ENCODE measurements around the gene RNF114. TPM values are rescaled to one million over a fixed set of nuclear protein-coding genes. Genes with fewer than 3 reads are reported as not detected.

RNF114 gene
- total RNA-seq, 1 donor from 2014 or later: 54.5 TPM

GRCh38 chr20:49941456-49941855 lies 5.3 kb downstream of the RNF114 start:
- H3K4me3 Mint-ChIP-seq: no peak overlapping the region
- H3K27ac Mint-ChIP-seq: no peak overlapping the region
- no peaks in the 10 kb centered on the region for H3K9me3 Mint-ChIP-seq
- TF ChIP-seq CTCF (IDR thresholded peaks at IDR 0.05; ENCODE audit: unreplicated experiment): no peak
- no peak for DNase-seq (ENCODE audit: low spot score in 2 of 2, unreplicated experiment in 2 of 2)
- peaks cover 25% of the 10 kb centered on the region for H3K4me1 Mint-ChIP-seq
- peaks cover 23% of the 10 kb centered on the region for H3K36me3 Mint-ChIP-seq
- H3K27me3 Mint-ChIP-seq (ENCODE audit: low read depth): no peaks in the 10 kb centered on the region

GRCh38 chr20:49942303-49942702 lies 6.1 kb downstream of the RNF114 start:
- H3K36me3 Mint-ChIP-seq: peaks cover 29% of the 10 kb centered on the region
- H3K27me3 Mint-ChIP-seq (ENCODE audit: low read depth): no peaks in the 10 kb centered on the region
- peaks cover 18% of the 10 kb centered on the region for H3K4me1 Mint-ChIP-seq
- no peak for TF ChIP-seq CTCF (IDR thresholded peaks at IDR 0.05; ENCODE audit: unreplicated experiment)
- no peak for DNase-seq (ENCODE audit: low spot score in 2 of 2, unreplicated experiment in 2 of 2)
- H3K27ac Mint-ChIP-seq: no peak overlapping the region
- H3K9me3 Mint-ChIP-seq: no peaks in the 10 kb centered on the region
- no peak overlapping the region for H3K4me3 Mint-ChIP-seq

- Mint-ChIP-seq H3K9me3 (no peaks in the 10 kb centered on the region), H3K36me3 (peaks cover 32% of the 10 kb centered on the region), H3K4me3 (no peak overlapping the region), H3K27ac (no peak overlapping the region), H3K27me3 (ENCODE audit: low read depth) (no peaks in the 10 kb centered on the region), H3K4me1 (peaks cover 11% of the 10 kb centered on the region)
- TF ChIP-seq CTCF (IDR thresholded peaks at IDR 0.05; ENCODE audit: unreplicated experiment): no peak
- no peak for DNase-seq (ENCODE audit: low spot score in 2 of 2, unreplicated experiment in 2 of 2)
Observed at GRCh38 chr20:49942942-49943341, 6.7 kb downstream of the RNF114 start.

- H3K27me3 Mint-ChIP-seq (ENCODE audit: low read depth): no peaks in the 10 kb centered on the region
- peaks cover 44% of the 10 kb centered on the region for H3K36me3 Mint-ChIP-seq
- no peaks in the 10 kb centered on the region for H3K4me1 Mint-ChIP-seq
Observed at GRCh38 chr20:49945306-49945700, 9.1 kb downstream of the RNF114 start.

GRCh38 chr20:49945701-49946477 lies 9.7 kb downstream of the RNF114 start:
- DNase-seq (ENCODE audit: low spot score in 2 of 2, unreplicated experiment in 2 of 2): no peak
- H3K4me3 Mint-ChIP-seq: no peak overlapping the region
- TF ChIP-seq CTCF (IDR thresholded peaks at IDR 0.05; ENCODE audit: unreplicated experiment): no peak
- H3K27ac Mint-ChIP-seq: no peak overlapping the region
- H3K36me3 Mint-ChIP-seq: peaks cover 45% of the 10 kb centered on the region
- H3K9me3 Mint-ChIP-seq: no peaks in the 10 kb centered on the region
- no peaks in the 10 kb centered on the region for H3K27me3 Mint-ChIP-seq (ENCODE audit: low read depth)
- no peaks in the 10 kb centered on the region for H3K4me1 Mint-ChIP-seq

More at GRCh38 chr20:49945306-49945700, 9.1 kb downstream of the RNF114 start:
- Mint-ChIP-seq H3K9me3 (no peaks in the 10 kb centered on the region), H3K27ac (no peak overlapping the region), H3K4me3 (no peak overlapping the region)
- DNase-seq (ENCODE audit: low spot score in 2 of 2, unreplicated experiment in 2 of 2): no peak
- TF ChIP-seq CTCF (IDR thresholded peaks at IDR 0.05; ENCODE audit: unreplicated experiment): no peak
